AG04449 (cell line): ENCODE data around the gene FAM83C.

ENCODE experiments used
- CTCF ChIA-PET: fragments of 350-600 bp; formaldehyde crosslinking; extraction: SDS; loops from one replicate; lab custom pipeline; 2021; ENCODE audit warnings: antibody characterized with exemption; lab: Yijun Ruan, JAX
- POLR2A ChIA-PET: fragments of 400-600, 350-600 bp; formaldehyde crosslinking; extraction: SDS; loops from one replicate; lab custom pipeline; 2020; ENCODE audit warnings: antibody characterized with exemption, inconsistent platforms; lab: Yijun Ruan, JAX
- DNase-seq: peaks from one replicate; pipeline ENCODE4 v3.0.0-alpha.2; 2010; ENCODE audit warnings: low read depth, low spot score
- H3K4me3 ChIP-seq: 2 replicates; pipeline ENCODE4 v1.5.1; 2011; ENCODE audit warnings: low read depth, mild to moderate bottlenecking, control low read depth, low read length
- CTCF ChIP-seq: IDR thresholded peaks from one replicate; pipeline ENCODE4 v1.5.1; 2011; ENCODE audit warnings: mild to moderate bottlenecking, moderate library complexity, low read length, control low read depth, inconsistent platforms; ENCODE audit not compliant: insufficient read depth; ENCODE audit errors: missing control alignments

FAM83C gene

GRCh38 chr20:35291654-35292503 lies at the start of gene FAM83C:
TSS of gene FAM83C (minus strand) at chr20:35292425. CDS start at chr20:35292304, 121 bp downstream.
- TF ChIP-seq CTCF: no peak
- CTCF ChIA-PET: interaction anchor here (0.9 to 10.5 kb wide), 3 partner anchors 7 to 147 kb away, joined by 3 to 113 read pairs (median 3); partner anchors contain the start of genes EIF6 and GDF5
- POLR2A ChIA-PET: no interaction called here
- DNase-seq: no peak
- H3K4me3 ChIP-seq: no peak within 1 kb of the TSS

GRCh38 chr20:35341366-35342028 lies 49.3 kb upstream of the FAM83C start:
- H3K4me3 ChIP-seq: no peak overlapping the region
- CTCF ChIA-PET: interaction anchor here (0.9 to 3.3 kb wide), 16 partner anchors 10 to 123 kb away, joined by 3 to 25 read pairs (median 4); partner anchors contain the start of genes CEP250 and GDF5
- TF ChIP-seq CTCF: no peak
- POLR2A ChIA-PET: interaction anchor here (1.3 kb wide), 1 partner anchor 21 kb away, joined by 4 read pairs; no protein-coding TSS in a partner anchor
- DNase-seq: no peak

- no peak overlapping the region for H3K4me3 ChIP-seq
- no peak for TF ChIP-seq CTCF
- DNase-seq: no peak
- POLR2A ChIA-PET: no interaction called here
- CTCF ChIA-PET: interaction anchor here (3.2 to 3.3 kb wide), 2 partner anchors 10 to 37 kb away, joined by 20 to 25 read pairs; no protein-coding TSS in a partner anchor
These were observed 48.2 kb upstream of the FAM83C start for GRCh38 chr20:35340436-35340835.

- DNase-seq: no peak
- ChIA-PET CTCF (interaction anchor here (3.3 kb wide), 1 partner anchor 9 kb away, joined by 20 read pairs; no protein-coding TSS in a partner anchor), POLR2A (no interaction called here)
- no peak for TF ChIP-seq CTCF
- no peak overlapping the region for H3K4me3 ChIP-seq
These were observed 47.4 kb upstream of the FAM83C start for GRCh38 chr20:35339636-35340035.

GRCh38 chr20:35339007-35339406 lies 46.8 kb upstream of the FAM83C start:
- no peak overlapping the region for H3K4me3 ChIP-seq
- ChIA-PET CTCF (interaction anchor here (1.2 to 5.8 kb wide), 2 partner anchors 30 to 35 kb away, joined by 4 to 35 read pairs; no protein-coding TSS in a partner anchor), POLR2A (no interaction called here)
- TF ChIP-seq CTCF: no peak
- DNase-seq: peak; percentile 93
